Loucy (cell line): ENCODE data around the gene SLC12A5.
"Not testable (repeated sequence)": the region's sequence is repeated elsewhere in the genome, so short reads cannot be mapped to it uniquely, and the experiment has no call there.

Experiments
- CTCF ChIP-seq: fragments of 200-600 bp; sonication (generic); conservative IDR thresholded peaks from 2 replicates; pipeline ENCODE4 v1.5.1; 2014; ENCODE audit warnings: mild to moderate bottlenecking, antibody characterized with exemption, low read length
- EZH2phosphoT487 ChIP-seq: fragments of 200-600 bp; IDR thresholded peaks from 2 replicates; pipeline ENCODE4 v1.6.1; 2018; ENCODE audit warnings: antibody characterized with exemption, mild to moderate bottlenecking, moderate library complexity, borderline replicate concordance

- not testable (repeated sequence) for TF ChIP-seq EZH2phosphoT487, CTCF
Observed at GRCh38 chr20:45988830-45989229, 40.2 kb upstream of the SLC12A5 start.
